Retinal pigment epithelial cell (primary cell): ENCODE results near the gene SEMA4D.
"Not testable (repeated sequence)": the region's sequence is repeated elsewhere in the genome, so short reads cannot be mapped to it uniquely, and the experiment has no call there.

ENCODE experiments used
- DNase-seq: peaks from one replicate; pipeline ENCODE4 v3.0.0-alpha.2; 2010; ENCODE audit warnings: low read depth
- H3K4me3 ChIP-seq: 2 replicates; pipeline ENCODE4 v1.5.1; 2011; ENCODE audit warnings: mild to moderate bottlenecking, low read length, control low read depth, moderate library complexity
- TF ChIP-seq, protein P1 (sequence below): conservative IDR thresholded peaks from 2 replicates; pipeline ENCODE4 v1.5.1; 2011; ENCODE audit warnings: low read depth, low read length, control low read depth, inconsistent platforms

The SEMA4D gene

DNA sequence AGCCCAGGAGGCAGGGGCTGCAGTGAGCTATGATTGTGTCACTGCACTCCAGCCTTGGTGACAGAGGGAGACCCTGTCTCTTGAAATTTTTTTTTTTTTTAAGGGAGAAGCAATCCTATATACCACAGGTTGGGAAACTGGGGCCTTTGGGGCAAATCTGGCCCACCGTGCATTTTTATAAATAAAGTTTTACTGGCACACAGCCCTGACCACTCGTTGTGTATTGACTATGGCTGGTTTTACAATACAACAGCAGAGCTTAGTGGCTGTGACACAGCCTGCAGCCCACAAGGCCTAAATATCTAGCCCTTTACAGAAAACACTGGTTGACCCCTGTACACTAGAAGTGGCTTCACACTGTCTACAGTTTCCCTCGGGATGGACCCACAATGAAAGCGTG is 121.6 kb downstream of the SEMA4D start:
- TF ChIP-seq, protein P1, sequence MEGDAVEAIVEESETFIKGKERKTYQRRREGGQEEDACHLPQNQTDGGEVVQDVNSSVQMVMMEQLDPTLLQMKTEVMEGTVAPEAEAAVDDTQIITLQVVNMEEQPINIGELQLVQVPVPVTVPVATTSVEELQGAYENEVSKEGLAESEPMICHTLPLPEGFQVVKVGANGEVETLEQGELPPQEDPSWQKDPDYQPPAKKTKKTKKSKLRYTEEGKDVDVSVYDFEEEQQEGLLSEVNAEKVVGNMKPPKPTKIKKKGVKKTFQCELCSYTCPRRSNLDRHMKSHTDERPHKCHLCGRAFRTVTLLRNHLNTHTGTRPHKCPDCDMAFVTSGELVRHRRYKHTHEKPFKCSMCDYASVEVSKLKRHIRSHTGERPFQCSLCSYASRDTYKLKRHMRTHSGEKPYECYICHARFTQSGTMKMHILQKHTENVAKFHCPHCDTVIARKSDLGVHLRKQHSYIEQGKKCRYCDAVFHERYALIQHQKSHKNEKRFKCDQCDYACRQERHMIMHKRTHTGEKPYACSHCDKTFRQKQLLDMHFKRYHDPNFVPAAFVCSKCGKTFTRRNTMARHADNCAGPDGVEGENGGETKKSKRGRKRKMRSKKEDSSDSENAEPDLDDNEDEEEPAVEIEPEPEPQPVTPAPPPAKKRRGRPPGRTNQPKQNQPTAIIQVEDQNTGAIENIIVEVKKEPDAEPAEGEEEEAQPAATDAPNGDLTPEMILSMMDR: no peak
- H3K4me3 ChIP-seq: no peak overlapping the region
- DNase-seq: no peak

DNA sequence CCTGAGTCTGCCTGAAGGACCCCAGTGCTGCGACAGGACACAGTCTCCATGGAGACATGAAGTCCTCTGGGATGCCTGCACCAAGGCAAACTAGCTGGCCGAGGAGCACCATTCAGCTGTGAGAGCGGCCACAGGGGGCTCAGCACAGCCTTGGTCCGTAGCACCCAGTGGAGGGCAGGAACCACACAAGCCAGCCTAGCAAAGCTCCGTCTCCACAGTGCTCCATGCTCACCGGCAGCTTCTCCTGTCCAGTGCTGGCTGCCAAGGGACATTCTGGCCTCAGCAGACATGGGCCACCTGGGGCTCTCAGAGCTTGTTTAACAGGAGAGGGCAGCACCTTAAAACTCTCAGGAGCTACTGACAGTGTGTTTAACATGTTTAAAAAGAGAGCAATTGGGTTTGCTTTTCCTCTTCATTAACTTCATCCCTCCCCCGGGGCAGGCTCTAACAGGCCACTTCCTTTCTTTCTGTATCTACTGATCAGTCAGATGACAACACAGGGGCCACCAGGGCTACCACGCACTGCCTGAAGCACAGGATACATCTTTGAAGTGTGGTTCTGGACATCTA is 122.6 kb downstream of the SEMA4D start:
- DNase-seq: no peak
- TF ChIP-seq, protein P1: no peak
- H3K4me3 ChIP-seq: no peak overlapping the region

DNA sequence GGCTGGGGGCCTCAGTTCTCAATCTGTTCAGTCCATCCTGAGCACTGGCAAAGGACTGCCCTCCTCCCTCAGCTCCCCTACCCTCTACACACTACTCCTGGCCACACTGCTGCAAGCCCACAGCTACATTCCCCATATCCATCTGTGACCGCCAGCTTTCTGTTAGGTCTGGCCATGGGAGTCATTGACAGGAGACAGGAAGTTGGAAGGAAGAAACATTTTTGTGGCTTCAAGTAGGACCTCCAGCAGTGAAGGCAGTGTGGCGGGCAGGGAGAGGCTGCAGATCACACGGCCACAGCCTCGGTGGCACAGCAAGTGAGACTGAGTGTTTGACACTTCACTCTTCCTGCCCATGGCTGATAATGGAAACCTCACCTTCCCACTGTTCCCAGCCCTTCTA is 123.7 kb downstream of the SEMA4D start:
- TF ChIP-seq, protein P1: no peak
- H3K4me3 ChIP-seq: no peak overlapping the region
- DNase-seq: no peak

DNA sequence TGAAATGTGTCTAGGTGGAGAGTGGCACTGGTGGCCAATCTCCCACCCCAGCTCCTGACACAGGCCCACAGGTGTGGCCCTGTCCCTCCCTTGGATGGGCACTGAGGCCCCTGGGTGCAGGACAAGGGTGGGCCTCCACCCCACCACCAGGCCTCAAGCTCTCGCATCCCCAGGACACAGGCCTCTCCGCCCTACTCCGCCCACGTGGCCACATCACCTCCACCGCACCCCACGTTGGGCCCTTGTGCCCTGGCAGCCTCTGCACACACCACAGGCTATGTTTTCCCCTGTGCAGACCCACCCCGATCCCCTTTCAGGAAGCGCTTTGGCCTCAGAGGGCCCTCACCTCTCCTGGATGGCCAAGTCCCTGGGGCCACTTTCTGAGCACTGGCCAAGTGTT is 124.9 kb downstream of the SEMA4D start:
- TF ChIP-seq, protein P1: no peak
- H3K4me3 ChIP-seq: no peak overlapping the region
- no peak for DNase-seq

DNA sequence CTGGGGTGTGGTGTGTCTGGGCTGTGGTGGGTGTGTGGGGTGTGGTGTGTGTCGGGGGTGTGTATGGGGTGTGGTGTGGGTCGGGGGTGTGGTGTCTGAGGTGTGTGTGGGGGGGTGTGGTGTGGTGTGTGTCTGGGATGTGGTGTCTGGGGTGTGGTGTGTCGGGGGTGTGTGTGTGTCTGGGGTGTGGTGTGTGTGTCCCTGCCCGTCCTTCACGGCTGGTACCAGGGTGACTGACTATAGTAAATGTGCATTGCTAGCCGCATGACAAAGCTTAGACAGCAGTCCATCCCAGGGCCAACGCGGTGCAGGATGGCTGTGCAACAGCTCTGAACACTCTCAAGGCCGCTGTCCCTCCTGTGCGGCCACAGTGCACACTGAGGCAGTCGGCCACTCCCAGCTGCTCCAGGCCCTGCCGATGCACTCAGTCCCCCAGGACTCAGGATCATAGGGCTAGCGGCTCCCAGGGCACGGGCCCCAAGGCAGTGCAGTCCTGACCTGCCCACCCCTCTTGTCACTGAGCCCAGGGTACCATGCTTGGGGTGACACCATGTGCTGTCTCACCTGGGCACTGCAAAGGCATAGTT is 125.6 kb downstream of the SEMA4D start:
- TF ChIP-seq, protein P1: no peak
- no peak for DNase-seq
- no peak overlapping the region for H3K4me3 ChIP-seq

DNA sequence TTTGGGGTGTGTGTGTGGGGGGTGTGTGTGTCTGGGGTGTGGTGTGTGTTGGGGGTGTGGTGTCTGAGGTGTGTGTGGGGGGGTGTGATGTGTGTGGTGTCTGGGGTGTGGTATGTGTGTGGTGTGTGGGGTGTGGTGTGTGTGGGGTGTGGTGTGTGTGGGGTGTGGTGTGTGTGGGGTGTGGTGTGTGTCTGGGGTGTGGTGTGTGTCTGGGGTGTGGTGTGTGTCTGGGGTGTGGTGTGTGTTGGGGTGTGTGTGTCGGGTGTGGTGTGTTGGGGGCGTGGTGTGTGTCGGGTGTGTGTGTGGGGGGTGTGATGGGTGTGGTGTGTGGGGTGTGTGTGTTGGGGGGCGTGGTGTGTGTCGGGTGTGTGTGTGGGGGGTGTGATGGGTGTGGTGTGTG is 126.1 kb downstream of the SEMA4D start:
- not testable (repeated sequence) for DNase-seq, H3K4me3 ChIP-seq

DNA sequence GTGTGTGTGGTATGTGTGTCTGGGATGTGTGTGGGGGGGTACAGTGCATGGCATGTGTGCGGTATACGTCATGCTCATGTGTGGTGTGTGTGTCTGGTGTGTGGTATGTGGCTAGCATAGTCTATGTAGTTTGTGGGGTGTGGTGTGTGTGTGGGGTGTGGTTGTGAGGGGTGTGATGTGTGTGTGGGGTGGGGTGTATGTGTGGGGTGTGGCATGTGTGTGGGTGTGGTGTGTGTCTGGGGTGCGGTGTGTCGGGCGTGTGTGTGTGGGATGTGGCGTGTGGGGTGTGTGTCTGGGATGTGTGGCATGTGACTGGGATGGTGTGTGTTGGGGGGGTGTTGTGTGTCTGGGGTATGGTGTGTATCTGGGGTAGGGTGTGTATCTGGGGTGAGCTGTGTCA is 127.3 kb downstream of the SEMA4D start:
- TF ChIP-seq, protein P1: no peak

More for the DNA sequence above, 127.3 kb downstream of the SEMA4D start:
- H3K4me3 ChIP-seq: no peak overlapping the region
- DNase-seq: no peak
